SK-N-SH (cell line): Measurements from ENCODE around the gene PRKCA.

Source experiments
- POLR2AphosphoS5 ChIP-seq: IDR thresholded peaks from 2 replicates; pipeline ENCODE4 v1.6.1; 2012; ENCODE audit warnings: low read depth, low read length
- RFX5 ChIP-seq: IDR thresholded peaks from 2 replicates; pipeline ENCODE4 v1.6.1; 2012; ENCODE audit warnings: mild to moderate bottlenecking, improper control_type of control experiment, low read length
- TF ChIP-seq, protein P1 (sequence below): fragments of 200-600 bp; sonication (generic); IDR thresholded peaks from 2 replicates; pipeline ENCODE4 v1.6.1; 2017; ENCODE audit warnings: antibody characterized with exemption, mild to moderate bottlenecking, moderate library complexity

DNA sequence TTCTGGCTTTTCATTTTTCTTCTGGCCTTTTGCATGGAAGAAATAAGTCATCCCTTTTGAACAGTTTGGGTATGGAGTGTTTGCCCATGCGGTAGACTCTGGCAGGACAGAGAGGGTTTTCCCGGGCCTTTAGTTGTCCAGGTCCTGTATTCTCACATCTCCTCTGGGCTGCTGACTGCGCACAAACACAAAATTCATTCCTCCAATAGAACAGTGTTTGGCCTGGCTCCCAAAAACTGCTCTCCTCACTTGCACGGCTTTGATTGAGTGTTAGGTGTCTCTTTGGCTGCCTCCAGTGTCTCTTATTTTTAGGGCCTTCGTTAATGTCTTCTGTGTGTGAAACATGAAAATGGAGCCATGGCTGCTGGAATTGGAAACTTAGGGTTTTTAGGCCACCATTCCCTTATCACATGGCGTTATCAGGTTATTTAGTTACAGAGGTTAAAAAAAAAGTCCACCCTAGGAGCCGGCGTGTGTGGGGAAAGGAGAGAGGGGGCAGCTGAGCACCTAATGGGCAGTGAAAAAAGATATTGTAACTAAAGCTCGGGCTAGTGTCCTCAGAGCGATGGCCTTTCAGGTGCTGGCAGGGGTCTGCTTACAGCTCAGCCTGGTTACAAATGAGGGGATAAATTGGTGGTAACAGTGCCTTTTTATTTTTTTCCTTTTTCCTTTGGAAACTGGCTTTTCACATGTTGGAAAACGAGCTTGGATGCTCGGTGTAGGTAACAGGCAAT lies 47.3 kb downstream of the PRKCA start:
- TF ChIP-seq, protein P1, sequence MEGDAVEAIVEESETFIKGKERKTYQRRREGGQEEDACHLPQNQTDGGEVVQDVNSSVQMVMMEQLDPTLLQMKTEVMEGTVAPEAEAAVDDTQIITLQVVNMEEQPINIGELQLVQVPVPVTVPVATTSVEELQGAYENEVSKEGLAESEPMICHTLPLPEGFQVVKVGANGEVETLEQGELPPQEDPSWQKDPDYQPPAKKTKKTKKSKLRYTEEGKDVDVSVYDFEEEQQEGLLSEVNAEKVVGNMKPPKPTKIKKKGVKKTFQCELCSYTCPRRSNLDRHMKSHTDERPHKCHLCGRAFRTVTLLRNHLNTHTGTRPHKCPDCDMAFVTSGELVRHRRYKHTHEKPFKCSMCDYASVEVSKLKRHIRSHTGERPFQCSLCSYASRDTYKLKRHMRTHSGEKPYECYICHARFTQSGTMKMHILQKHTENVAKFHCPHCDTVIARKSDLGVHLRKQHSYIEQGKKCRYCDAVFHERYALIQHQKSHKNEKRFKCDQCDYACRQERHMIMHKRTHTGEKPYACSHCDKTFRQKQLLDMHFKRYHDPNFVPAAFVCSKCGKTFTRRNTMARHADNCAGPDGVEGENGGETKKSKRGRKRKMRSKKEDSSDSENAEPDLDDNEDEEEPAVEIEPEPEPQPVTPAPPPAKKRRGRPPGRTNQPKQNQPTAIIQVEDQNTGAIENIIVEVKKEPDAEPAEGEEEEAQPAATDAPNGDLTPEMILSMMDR, result no peak
- TF ChIP-seq RFX5, result no peak
- no peak for TF ChIP-seq POLR2AphosphoS5
